NCI-H2107 treated with DMSO at 0.1 percent for 48 hours (cell line): ENCODE measurements around the gene CPNE7.

ENCODE experiments used
- DNase-seq: peaks from one replicate; lab custom pipeline; 2025; ENCODE audit not compliant: unreplicated experiment; lab: John Stamatoyannopoulos, UW

CPNE7 gene

DNA sequence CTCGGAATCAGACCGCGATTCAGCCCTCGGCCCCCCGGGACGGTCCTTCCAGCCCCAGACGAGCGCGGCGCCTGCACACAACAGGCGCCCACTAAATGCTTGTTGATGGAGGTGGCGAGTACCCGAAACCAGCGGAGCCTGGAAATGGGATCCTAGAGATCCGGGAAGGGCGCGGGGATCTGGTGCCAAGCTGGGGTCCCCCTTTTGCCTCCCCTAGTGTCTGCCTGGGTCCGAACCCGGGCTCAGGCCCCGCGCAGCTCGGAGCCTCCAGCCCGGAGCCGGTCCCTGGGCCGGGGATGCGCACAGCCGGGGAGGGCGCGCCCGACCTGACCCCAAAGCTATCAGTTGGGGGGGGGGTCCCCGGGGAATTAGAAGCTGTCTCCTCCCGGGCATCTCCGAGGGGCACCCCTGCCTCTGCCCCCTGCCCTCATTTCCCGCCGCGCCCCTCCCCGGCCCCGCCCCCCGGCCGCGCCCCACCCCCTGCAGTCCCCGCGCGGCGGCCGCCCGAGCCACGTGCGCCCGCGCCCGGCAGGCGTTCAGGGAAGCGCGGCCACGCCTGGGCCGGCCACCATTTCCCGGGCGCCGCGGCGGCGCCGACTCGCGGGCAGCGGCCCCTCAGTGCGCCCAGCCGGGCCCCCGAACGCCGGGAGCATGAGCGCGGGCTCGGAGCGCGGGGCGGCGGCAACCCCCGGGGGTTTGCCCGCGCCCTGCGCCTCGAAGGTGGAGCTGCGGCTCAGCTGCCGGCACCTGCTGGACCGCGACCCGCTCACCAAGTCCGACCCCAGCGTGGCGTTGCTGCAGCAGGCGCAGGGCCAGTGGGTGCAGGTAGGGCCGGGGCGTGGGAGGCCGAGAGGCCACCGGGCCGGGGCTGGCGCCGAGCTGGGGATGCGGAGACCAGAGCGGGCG is at the start of gene CPNE7:
TSS of gene CPNE7 (plus strand) at position 512 of the 906 bp plus-strand sequence. CDS start at position 652, 140 bp downstream.
- DNase-seq, result no peak

GRCh38 chr16:89529097-89529496 is 46.5 kb upstream of the CPNE7 start:
- DNase-seq, result no peak

DNA sequence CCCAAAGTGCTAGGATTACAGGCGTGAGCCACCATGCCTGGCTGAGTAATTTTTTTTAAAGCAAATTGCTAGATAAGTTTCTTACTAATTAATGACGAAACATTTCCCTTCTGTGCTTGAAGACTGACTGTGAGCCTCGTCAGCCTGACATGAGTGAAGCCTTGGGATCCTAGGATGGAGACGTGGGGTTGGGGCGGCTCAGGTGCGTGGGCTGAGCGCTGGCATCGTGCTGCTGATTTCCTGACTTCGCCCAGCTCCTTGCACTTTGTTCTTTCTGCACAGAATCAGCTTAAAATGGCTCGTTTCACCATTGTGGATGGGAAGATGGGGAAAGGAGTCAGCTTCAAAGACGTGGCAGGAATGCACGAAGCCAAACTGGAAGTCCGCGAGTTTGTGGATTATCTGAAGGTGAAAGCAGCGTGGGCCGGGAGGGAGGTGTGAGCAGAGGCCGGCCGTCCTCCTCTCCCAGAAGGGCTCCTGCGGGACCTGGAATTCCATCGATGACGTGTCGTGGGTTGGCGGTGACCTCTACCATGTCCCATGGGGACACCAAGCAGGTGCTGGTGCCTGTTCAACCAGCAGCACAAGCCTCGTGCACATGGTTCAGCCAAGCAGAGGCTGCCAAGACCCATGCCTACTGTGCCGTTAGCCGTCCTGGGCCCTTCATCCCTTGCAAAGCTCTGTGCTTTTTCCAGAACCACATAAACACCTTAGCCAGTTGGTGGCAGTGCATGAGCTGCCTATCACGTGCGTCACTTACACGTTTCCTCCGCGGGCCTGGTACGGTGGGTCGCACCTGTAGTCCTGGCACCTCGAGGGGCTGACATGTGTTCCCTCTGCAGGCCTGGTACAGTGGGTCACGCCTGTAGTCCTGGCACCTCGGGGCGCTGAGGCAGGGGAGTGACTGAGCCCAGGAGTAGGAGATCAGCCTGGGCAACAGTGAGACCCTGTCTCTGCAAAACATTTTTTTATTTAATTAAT is 44.9 kb upstream of the CPNE7 start:
- no peak for DNase-seq

DNA sequence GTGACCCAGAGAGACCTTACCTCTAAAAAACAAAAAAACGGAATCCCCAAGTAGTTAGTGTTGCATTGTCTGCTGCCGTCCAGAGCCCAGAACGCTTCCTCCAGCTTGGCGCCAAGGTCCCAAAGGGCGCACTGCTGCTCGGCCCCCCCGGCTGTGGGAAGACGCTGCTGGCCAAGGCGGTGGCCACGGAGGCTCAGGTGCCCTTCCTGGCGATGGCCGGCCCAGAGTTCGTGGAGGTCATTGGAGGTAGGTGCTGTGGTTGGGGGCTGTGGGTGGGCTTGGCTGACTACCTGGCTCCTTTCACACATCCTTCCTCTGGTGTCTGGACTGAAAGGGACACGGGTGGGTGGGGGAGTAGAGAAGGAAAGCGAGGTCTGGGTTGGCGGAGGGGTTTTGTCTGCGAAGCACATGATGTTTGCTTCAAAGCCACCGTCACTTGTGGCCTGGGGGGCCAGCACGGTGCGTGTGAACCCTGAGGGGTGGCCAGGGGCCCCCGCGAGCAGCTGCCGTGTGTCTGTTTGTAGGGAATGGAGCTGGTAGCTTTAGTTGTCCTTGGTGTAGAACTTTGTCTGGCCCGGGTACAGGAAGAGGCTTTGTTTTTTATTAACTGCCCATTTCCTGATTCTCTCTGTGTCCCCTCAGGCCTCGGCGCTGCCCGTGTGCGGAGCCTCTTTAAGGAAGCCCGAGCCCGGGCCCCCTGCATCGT is 43.6 kb upstream of the CPNE7 start:
- DNase-seq, result no peak

- no peak for DNase-seq
These were observed 41.3 kb upstream of the CPNE7 start for GRCh38 chr16:89534252-89534756.

GRCh38 chr16:89536371-89536770 is 39.2 kb upstream of the CPNE7 start:
- DNase-seq, result no peak

DNA sequence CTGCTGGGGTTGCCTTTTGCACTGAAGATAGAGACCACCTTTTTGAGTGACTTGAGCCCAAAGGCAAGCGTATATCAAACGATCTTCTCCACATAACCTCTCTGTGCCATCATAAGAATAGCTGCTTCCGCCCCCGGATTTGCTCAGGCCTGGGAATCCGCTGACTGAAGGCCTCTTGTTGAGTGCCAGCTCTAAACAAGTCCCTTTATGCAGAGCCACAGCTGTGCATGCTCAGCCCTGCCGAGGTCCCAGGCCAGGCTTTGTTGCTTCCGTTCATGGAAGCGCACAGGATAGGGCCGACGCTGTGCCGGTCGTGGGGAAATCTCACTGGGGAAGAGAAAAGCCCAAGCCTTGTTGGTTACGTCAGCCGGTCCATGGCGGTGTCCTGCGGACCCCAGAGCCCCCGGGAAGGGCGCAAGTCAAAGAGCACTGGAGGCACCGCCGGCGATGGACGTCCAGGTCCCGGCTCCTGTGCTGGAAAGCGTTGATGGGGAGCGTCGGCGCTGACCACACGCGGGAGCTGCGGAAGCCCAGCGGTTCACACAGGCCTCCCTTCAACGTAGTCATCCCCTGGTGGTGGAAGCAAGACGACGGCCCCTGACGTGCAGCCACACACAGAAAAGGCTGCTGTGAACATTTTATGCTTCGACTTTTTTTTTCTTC is 38.5 kb upstream of the CPNE7 start:
- no peak for DNase-seq

GRCh38 chr16:89537549-89537925 is 38.0 kb upstream of the CPNE7 start:
- no peak for DNase-seq

DNA sequence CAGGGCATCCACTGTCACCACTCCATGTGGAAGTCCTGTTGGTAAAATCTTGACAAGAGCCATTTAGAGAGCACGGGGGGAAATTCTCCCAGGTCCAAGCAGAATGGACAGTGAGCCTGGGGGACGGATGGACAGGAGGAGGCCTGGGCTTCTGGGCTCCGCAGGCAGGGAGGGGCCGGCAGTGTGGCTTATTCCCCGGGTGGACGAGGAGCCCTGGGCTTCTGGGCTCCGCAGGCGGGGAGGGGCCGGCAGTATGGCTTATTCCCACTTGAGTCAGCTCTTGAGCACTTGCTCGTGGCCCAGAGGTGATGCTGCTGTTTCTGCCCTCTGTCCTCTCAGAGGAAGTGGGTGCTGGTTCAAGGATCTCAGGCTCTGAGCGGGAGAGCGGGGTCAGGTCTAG is 37.3 kb upstream of the CPNE7 start:
- no peak for DNase-seq

DNA sequence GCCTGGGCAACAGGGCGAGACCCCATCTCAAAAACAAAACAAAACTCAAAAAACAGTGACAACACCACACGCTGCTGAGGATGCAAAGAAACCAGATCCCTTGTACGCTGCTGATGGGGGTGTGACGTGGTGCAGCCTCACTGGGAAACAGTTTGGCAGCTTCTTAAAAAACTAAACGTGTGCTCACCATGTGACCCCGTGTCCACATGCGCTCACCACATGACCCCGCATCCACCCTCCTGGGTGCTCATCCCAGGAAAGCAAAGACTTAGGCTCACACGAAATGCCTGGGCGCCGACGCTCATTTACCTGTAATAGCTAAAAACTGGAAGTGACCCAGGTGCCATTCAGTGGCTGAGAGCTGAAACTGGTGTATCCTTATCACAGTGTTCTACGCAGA is 35.0 kb upstream of the CPNE7 start:
- DNase-seq, result no peak

DNA sequence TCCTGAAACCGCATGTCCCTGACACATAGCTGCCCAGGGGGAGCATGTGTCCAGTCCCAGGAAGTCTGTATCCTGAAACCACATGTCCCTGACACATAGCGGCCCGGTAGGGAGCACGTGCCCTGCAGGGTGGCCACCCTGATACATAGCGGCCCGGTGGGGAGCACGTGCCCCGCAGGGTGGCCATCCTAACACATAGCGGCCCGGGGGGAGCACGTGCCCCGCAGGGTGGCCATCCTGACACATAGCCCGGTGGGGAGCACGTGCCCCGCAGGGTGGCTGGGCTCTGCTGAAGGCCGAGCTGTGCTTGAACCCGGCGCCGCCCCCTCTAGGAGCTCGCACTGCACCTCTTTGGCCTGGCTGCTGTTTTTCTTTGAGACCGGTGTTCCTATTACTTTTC is 33.8 kb upstream of the CPNE7 start:
- DNase-seq, result no peak

GRCh38 chr16:89544113-89544512 is 31.4 kb upstream of the CPNE7 start:
- DNase-seq, result no peak

DNA sequence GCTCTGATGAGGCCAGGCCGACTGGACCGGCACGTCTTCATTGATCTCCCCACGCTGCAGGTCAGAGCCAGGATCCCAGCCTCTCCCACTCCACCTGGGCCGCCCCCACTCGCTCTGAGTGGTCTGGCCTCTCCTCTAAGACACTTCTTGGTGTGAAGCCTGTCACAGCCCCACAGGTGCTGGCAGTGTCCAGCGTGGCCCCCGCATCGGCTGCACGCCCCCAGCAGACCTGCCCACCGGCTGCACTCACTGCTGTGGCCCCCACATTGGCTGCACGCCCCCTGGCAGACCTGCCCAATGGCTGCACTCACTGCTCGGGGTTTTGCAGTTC is 30.9 kb upstream of the CPNE7 start:
- DNase-seq, result no peak

DNA sequence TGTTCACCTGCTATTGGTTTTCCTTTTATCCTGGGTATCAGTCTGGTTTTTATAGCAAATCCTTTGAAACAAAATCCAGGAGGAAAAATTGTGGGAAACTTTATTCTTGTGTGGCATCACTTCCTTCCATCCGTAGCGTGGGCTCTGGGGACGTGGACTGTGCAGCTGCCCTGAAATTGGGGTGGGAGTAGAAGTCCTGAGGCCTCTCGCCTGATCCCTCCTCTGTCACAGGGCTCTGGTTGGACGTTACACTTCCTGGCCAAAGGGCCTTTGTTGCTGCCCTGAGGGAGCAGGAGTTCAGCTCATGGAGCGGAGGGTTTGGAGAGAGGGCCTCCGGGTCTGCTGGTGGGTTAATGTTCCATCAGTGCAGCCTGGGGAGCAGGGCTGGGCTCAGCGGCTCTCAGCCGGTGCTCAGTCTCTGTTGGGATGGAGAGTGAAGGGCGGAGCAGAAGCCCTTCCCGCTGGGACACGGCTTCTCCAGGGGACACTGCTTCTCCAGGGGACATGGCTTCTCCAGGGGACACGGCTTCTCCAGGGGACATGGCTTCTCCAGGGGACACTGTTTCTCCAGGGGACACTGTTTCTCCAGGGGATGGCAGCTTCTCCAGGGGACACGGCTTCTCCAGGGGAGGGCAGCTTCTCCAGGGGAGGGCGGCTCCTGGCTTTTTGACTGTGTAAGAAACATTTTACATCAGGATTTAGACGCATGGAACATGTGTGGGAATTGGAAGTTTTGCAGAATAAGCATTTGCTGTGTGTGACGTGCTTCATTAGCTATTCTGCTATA is 30.3 kb upstream of the CPNE7 start:
- no peak for DNase-seq

DNA sequence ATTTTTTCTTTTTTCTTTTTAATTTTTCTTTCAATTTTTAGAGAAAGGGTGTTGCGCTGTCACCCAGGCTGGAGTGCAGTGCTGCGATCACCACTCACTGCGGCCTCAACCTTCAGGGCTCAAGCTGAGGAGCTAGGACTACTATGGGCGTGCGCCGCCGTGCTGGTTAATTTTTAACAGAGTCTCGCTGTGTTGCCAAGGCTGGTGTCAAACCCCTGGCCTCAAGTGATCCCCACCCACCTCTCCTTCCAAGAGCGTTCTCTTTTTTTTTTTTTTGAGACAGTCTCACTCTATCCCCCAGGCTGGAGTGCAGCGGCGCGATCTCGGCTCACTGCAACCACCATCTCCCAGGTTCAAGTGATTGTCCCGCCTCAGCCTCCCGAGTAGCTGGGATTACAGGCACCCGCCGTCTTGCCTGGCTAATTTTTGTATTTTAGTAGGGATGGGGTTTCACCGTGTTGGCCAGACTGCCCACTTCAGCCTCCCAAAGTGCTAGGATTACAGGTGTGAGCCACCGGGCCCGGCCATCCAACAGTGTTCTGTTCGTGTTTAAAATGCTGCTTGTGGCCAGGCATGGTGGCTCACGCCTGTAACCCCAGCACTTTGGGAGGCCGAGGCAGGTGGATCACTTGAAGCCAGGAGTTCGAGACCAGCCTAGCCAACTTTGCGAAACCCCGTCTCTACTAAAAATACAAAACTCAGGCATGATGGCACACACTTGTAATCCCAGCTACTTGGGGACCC is 29.6 kb upstream of the CPNE7 start:
- no peak for DNase-seq

DNA sequence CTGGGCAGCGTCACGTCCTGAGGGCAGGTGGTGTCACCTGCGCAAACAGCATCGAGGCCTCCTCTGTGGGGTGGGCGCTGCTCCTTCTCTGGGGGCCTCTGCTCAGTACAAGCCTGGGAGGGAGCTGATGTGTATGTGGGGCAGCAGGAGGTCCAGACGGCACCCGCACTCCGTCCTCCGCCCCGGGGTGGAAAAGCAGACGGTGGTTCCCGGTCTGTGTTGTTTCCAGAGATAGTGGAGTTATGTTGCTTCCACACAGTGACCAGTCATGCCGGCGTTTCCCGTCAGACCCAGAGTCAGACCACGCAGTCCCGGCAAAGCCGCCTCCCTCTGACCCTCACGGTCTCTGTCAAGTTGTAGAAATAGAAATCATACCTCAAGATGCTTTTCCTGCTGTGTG is 28.8 kb upstream of the CPNE7 start:
- DNase-seq, result no peak

DNA sequence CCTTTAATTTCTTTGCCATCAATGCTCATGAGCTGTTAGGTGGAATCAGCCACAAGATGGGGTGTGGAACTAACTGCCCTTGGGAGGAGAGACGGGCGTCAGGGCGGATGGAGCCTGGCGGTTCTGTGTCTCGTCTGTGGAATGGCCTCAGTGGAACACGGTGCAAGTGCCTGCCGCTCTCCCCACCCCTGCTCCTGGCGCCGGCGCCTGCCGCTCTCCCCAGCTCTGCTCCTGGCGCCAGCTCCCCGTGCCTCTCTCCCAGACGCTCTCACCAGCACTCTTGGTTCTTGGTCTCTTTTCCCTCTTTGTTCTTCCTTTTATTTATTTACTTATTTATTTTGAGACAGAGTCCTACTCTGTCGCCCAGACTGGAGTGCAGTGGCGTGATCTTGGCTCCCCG is 28.3 kb upstream of the CPNE7 start:
- DNase-seq, result no peak

DNA sequence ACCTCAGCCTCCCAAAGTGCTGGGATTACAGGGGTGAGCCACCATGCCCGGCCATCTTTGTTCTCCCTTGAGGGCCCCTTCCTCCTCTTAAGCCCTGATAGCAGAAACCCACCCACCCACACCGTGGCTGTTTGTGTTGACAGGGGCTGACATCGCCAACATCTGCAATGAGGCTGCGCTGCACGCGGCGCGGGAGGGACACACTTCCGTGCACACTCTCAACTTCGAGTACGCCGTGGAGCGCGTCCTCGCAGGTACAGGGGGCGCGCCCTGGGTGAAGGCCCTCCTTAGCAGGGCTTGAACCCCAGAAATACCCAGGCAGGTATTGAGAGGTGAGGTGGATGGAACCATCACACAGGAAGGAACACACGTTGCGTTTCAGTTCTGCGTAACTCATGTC is 27.7 kb upstream of the CPNE7 start:
- DNase-seq, result no peak

DNA sequence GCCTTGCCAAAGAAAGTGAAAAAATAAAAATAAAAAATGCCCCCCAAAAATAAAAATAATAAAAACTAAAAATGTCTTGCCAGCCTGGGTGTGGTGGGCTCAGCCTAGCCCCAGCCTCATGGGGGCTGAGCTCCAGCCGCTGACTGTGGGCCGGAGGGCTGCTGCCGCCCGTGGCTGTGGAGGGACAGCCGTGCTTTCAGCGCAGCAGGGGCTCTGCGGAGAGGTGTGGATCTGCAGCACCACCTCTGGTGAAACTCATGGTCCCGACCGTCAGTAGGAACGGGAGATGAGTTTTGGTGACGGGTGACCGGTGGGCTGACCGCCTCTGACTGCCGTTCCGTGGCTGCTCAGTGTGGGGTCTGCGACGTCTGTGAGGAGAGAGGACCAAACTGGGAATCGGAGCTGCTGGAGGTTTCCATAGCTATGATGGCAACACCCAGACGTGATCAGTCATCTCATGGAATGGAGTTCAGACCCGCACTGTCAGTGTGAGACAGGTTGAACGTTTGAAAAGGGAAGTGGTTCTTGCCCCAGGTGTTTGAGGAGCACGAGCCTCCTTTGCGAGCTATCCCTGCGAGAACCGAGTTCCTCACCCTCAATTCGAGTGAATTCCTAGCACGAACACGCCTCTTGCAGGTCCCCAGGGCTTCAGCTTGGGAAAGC is 27.1 kb upstream of the CPNE7 start:
- no peak for DNase-seq
